ENCODE results near the gene TM2D1.

GRCh38 chr1:61743716-61744580 is 19.0 kb upstream of the TM2D1 start:
- TF ChIP-seq, protein P1, sequence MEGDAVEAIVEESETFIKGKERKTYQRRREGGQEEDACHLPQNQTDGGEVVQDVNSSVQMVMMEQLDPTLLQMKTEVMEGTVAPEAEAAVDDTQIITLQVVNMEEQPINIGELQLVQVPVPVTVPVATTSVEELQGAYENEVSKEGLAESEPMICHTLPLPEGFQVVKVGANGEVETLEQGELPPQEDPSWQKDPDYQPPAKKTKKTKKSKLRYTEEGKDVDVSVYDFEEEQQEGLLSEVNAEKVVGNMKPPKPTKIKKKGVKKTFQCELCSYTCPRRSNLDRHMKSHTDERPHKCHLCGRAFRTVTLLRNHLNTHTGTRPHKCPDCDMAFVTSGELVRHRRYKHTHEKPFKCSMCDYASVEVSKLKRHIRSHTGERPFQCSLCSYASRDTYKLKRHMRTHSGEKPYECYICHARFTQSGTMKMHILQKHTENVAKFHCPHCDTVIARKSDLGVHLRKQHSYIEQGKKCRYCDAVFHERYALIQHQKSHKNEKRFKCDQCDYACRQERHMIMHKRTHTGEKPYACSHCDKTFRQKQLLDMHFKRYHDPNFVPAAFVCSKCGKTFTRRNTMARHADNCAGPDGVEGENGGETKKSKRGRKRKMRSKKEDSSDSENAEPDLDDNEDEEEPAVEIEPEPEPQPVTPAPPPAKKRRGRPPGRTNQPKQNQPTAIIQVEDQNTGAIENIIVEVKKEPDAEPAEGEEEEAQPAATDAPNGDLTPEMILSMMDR (IDR thresholded peaks at IDR 0.05), result no peak
- TF ChIP-seq EP300 (IDR thresholded peaks at IDR 0.05) (no peak), POLR2A (IDR thresholded peaks at IDR 0.05) (no peak), POLR2AphosphoS5 (IDR thresholded peaks at IDR 0.05) (no peak)

Data from upper lobe of left lung (tissue), 4 donors.